HTERT RPE-1 (cell line): Measurements from ENCODE around the gene KCNH1.
"Not testable (repeated sequence)": the region's sequence is repeated elsewhere in the genome, so short reads cannot be mapped to it uniquely, and the experiment has no call there.

Experiments
- in situ Hi-C: fragments of 300-500 bp; cut with MboI; formaldehyde crosslinking; loops from 4 replicates; pipeline ENCODE4 v1.14.3; 2020; ENCODE audit warnings: low sequenced_read_pairs

The KCNH1 gene

DNA sequence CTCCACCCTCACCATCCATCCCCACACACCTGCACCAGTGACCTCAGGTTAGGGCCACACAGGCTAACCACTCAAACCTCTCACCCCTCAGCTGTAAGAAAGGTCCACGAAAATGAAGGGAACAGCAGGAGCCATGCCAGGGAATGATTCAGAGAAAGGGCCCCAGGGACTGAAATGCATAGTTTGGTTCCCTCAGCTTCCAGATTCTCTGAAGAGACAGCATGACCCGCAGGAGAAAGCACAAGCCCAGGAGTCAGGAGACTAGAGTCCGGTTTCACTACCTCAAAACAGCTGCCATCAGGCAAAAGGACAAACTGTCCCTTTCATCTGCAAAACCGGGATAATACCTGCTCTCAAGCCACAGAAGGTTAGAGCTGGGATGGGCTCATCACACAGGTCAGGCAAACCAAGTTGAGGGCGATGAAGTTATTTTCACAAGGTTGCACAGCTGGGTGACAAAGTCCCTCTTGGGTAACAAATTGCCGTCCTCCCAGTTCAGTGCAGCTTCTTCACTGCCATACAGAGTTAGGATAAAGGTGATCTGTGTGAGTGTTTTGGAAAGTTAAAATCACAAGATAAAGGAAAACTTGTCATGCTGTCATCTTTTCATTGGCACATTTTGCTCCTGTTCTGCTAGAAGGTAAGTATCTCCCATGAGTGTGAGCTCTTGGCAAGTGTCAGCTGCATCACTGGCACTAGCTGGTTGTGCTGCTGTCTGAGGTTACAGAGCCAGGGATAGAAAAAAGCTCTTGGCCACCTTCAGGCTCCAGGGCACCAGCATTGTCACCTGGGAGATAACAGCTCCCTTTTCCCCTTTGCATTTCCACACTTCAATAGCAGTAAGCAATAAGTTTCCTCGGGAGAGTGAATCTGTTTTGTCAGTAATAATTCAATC, 120.4 kb downstream of the KCNH1 start:
- in situ Hi-C loops, result no loop called here

DNA sequence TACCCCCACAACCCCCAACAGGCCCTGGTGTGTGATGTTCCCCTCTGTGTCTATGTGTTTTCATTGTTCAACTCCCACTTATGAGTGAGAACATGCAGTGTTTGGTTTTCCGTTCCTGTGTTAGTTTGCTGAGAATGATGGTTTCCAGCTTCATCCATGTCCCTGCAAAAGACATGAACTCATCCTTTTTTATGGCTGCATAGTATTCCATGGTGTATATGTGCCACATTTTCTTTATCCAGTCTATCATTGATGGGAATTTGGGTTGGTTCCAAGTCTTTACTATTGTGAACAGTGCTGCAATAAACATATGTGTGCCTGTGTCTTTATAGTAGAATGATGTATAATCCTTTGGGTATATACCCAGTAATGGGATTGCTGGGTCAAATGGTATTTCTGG, 122.8 kb downstream of the KCNH1 start:
- in situ Hi-C loops, result not testable (repeated sequence)

DNA sequence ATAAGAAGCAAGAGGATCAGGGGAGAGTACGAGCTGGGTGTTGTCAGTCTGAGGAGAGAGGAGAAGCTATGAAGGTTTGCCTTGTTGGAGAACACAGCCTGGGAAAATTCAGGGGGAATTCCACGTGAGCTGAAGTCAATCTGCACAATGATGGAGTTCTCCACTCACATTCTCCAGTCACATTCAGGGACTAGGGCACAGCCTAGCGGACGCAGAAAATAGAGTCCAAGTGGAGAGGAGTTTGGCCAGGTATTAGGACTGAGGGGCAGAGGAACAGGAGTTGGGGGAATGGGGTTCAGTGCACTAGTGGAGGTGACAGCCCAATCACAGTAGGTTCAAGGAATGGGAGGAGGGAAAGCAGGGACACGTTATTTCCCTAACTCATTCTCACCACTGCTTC, 124.0 kb downstream of the KCNH1 start:
- in situ Hi-C loops, result no loop called here

DNA sequence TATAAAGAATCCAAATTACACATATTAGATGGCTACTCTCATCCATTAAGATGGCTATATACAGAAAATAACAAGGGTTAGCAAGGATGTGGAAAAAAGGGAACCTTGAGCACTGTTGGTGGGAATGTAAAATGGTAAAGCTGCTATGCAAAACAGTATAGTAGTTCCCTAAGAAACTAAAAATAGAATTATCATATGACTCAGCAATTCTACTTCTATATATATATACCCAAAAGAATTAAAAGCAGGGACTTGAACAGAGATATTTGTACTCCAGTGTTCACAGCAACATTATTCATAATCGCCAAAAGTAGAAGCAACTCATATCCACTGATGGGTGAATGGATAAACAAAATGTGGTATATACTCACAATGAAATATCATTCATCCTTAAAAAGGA, 126.1 kb downstream of the KCNH1 start:
- in situ Hi-C loops, result no loop called here

DNA sequence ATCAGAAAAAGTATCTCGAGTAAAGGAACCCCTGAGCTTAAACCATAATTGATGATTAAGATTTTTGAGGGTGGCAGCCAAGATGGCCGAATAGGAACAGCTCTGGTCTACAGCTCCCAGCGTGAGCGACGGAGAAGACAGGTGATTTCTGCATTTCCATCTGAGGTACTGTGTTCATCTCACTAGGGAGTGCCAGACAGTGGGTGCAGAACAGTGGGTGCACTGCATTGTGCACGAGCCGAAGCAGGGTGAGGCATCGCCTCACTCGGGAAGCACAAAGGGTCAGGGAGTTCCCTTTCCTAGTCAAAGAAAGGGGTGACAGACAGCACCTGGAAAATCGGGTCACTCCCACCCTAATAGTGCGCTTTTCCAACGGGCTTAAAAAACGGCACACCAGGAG, 138.0 kb downstream of the KCNH1 start:
- in situ Hi-C loops, result not testable (repeated sequence)

- in situ Hi-C loops, result no loop called here
Measured at GRCh38 chr1:210992837-210993236, 141.1 kb downstream of the KCNH1 start.

DNA sequence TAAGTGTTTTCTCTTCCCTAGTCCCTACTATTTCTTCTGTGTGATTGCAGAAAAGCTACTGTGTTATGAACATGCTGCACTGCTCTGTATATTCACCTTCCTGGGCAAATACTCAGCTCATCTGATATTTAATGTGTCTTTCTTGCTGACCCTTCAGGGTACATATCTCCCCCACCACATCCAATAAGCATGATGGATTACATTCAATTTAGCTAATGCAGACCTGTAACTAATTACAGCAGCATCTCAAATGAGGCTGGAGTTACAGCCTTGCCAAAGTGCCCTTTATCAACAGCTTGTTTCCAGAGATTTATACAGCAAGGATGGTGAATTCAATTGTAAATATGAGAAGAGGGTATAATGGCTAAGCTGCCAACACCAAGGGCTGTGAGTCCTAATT, 144.0 kb downstream of the KCNH1 start:
- in situ Hi-C loops, result no loop called here

- in situ Hi-C loops, result no loop called here
Measured at GRCh38 chr1:210981490-210981889, 152.5 kb downstream of the KCNH1 start.

GRCh38 chr1:210980082-210980481, 153.9 kb downstream of the KCNH1 start:
- in situ Hi-C loops, result no loop called here

- in situ Hi-C loops, result no loop called here
Measured at GRCh38 chr1:210978974-210979354, 155.0 kb downstream of the KCNH1 start.

DNA sequence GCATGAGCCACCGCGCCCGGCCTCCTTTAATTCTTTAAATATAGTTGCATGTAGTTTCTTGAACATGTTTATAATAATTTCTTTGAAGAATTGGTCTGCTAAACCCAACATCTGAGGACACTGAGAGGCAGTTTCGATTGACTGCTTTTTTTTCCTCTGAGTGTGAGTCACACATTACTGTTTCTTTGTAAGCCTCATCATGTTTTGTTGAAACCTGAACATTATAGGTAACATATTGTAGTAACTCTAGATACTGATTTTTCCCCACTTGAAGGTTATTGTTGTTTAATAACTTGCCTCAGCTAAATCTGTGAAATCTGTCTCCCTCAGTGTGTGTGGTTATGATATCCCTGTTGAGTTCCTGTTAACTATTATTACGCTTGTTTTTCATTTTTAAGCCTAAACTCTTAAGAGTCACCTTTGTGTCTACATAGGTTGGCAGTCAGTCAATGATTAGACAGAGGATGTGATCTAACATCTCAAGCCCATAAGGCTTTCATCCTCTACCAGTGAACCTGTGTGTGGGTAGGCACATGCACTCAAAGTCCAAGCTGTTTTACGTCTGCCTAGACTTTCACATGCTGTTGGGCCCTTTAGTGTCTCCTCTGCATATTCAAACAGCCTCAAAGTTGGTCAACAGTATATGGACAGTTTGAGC, 155.5 kb downstream of the KCNH1 start:
- in situ Hi-C loops, result no loop called here

- in situ Hi-C loops, result no loop called here
Measured at GRCh38 chr1:210951279-210951678, 182.7 kb downstream of the KCNH1 start.

DNA sequence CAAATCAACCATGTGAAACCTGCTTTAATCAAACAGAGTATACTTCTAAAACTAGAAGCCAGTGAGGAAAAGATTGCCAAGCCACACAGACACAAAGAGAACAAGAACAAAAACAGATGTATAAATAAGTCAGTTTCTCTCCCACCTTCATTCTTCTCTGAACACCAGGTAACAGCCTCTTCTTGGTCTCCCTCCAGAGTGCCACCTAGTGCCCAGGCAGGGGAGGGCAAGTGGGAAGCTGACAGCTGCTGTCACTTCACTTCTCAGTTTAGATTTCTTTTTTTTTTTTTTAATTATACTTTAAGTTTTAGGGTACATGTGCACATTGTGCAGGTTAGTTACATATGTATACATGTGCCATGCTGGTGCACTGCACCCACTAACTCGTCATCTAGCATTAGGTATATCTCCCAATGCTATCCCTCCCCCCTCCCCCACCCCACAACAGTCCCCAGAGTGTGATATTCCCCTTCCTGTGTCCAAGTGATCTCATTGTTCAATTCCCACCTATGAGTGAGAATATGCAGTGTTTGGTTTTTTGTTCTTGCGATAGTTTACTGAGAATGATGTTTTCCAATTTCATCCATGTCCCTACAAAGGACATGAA, 183.9 kb downstream of the KCNH1 start:
- in situ Hi-C loops, result not testable (repeated sequence)

DNA sequence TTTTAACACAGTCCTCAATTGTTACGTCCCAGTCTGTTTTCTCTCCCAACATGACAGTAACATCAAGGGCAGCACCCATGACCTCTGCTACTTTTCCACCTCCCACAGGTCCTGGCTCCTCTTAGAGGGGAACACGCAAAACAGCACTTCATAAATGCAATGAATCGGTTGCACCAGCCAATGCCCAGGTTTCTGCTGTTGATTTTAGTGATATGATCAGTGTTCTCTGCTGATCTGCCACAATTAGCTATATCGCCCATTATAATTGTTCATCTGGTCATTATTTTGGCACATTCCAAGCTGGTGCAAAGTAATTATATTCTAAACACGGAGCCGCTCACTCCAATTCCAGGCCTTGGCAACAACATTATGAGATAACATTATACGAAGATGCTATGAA, 184.5 kb downstream of the KCNH1 start:
- in situ Hi-C loops, result no loop called here

DNA sequence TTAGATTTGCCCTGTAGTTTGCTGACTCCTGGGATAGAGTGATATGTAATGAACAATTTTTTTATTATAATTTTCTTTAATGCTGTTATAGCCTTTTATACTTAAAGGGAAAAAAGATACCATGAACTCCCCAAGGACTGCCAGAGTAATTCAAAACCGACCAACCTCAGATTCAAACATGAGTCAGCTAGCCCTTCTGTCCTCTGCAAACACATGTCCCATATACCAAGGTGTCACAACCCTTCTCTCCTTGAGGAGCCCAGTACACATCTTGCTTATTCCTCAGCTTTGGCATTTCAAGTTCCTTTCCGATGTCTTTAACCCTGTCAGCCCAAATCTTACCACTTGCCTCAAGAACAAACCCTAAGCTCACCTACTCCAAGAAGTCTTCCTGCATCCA, 184.9 kb downstream of the KCNH1 start:
- in situ Hi-C loops, result no loop called here

- in situ Hi-C loops, result no loop called here
Measured at GRCh38 chr1:210944252-210944651, 189.7 kb downstream of the KCNH1 start.

DNA sequence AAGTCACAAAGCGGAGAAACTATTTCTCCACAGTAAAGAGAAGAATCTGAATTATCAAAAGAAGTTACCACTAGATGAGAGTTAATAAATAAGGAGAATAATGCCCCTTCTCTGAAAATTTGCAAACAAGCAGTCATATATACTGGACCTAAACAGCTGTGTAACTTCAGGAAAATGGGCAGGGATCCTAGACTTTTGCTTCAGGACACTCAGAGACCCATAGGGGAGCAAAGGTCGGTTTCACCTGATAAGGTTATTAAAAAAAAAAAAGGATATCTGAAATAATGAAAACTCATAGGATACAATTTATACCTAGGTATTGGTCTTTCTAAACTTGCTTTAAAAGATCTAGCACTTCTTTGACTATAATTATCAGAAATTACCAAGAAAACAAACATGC, 191.4 kb downstream of the KCNH1 start:
- in situ Hi-C loops, result no loop called here

DNA sequence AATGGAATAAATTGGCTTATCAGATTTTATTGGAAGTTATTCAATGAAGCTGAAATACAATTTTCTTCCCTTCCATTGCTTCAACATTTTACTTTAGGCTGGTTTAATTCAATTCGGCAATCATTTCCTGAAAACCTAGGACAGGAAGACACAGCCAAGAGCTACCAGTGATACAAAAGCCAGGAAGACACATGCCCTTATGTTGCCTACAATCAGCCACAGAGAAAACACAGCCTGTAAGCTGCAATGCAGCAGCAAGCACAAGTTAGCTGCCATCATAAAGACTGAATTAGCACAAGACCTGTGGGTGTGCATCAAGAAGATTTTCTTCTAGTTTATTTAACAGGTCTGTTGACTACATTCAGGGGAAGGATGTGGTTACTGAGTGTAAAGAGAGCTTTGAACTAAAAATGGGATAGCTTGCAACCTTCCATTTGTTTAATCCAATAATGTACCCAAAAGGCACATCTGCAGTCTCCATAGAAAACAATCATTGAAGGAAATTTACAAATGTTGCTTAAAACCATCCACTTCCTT, 193.8 kb downstream of the KCNH1 start:
- in situ Hi-C loops, result no loop called here

- in situ Hi-C loops, result no loop called here
Measured at GRCh38 chr1:210938416-210938925, 195.5 kb downstream of the KCNH1 start.

DNA sequence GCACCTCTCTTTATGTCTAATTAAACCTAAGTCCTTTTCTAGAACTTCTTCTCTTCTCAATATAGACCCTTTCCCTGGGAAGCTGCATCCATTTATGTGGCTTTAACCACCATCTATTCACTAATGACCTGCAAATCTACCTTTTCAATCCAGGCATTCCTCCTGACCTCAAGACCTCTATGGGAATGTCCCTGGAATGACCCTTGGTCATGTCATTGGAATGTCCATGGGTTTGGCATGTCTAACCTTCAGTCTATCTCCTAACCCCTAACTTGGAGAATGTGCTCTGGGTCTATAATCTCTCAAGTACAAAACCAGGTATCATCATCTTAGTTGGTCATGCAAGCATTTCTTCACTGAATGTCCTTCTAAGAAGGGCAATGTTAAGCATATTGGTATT, 196.1 kb downstream of the KCNH1 start:
- in situ Hi-C loops, result no loop called here

- in situ Hi-C loops, result no loop called here
Measured at GRCh38 chr1:210935905-210936304, 198.0 kb downstream of the KCNH1 start.

DNA sequence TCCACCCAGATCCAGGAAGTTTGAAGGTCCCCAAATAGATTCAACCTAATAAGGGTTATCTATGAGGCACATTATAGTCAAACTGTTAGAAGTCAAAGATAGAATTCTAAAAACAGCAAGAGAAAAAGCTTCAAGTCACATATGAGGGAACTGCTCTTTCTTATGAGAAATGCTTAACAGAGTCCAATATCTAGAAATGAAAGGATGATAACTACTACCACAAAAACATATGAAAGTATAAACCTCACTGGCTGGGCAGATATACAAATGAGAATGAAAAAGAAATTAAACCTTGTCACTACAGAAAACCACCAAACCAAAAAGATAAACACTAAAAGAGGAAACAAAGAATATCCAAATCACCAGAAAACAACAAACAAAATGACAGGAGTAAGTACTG, 201.8 kb downstream of the KCNH1 start:
- in situ Hi-C loops, result no loop called here
